GM23338 (cell line): ENCODE results near the gene GOSR2. TPM values are rescaled to one million over a fixed set of nuclear protein-coding genes. Genes with fewer than 3 reads are reported as not detected.

ENCODE experiments used
- ATAC-seq: fragments of 200-7000 bp; cut with Tn5 transposase; 3 replicates; pipeline ENCODE4 v1.9.1; 2020
- DNase-seq: peaks from one replicate; pipeline ENCODE4 v3.0.0-alpha.2; 2015; ENCODE audit warnings: low spot score
- H2AFZ ChIP-seq: fragments of 200-600 bp; sonication (generic); 2 replicates; pipeline ENCODE4 v1.8.0; 2016; ENCODE audit warnings: antibody characterized with exemption, mild to moderate bottlenecking, moderate library complexity
- H3F3A ChIP-seq: fragments of 200-600 bp; sonication (generic); replicated peaks from 2 replicates; pipeline ENCODE4 v1.8.0; 2017; ENCODE audit warnings: antibody characterized with exemption, mixed run types, low read depth
- H3K27ac ChIP-seq: fragments of 200-600 bp; sonication (generic); 2 replicates; pipeline ENCODE4 v1.6.1; 2016; ENCODE audit warnings: low read depth
- H3K27me3 ChIP-seq: fragments of 200-600 bp; sonication (generic); 2 replicates; pipeline ENCODE4 v1.8.0; 2016; ENCODE audit warnings: mild to moderate bottlenecking, mixed run types, moderate library complexity; ENCODE audit not compliant: insufficient read depth
- H3K36me3 ChIP-seq: fragments of 200-600 bp; sonication (generic); 2 replicates; pipeline ENCODE4 v1.8.0; 2016; ENCODE audit warnings: mild to moderate bottlenecking; ENCODE audit not compliant: insufficient read depth
- H3K4me1 ChIP-seq: fragments of 200-600 bp; sonication (generic); 2 replicates; pipeline ENCODE4 v1.8.0; 2016; ENCODE audit warnings: mild to moderate bottlenecking, moderate library complexity; ENCODE audit not compliant: insufficient read depth
- H3K4me2 ChIP-seq: fragments of 200-600 bp; sonication (generic); 2 replicates; pipeline ENCODE4 v1.7.1; 2017; ENCODE audit warnings: mixed run types
- H3K4me3 ChIP-seq: fragments of 200-600 bp; sonication (generic); 2 replicates; pipeline ENCODE4 v1.6.1; 2016; ENCODE audit warnings: mixed run types
- H3K79me2 ChIP-seq: fragments of 200-600 bp; sonication (generic); replicated peaks from 2 replicates; pipeline ENCODE4 v1.8.0; 2017; ENCODE audit warnings: mild to moderate bottlenecking; ENCODE audit not compliant: insufficient read depth
- H3K9me2 ChIP-seq: fragments of 200-600 bp; sonication (generic); 2 replicates; pipeline ENCODE4 v1.8.0; 2017; ENCODE audit not compliant: insufficient read depth
- H4K20me1 ChIP-seq: fragments of 200-600 bp; sonication (generic); replicated peaks from 2 replicates; pipeline ENCODE4 v1.8.0; 2017; ENCODE audit warnings: mild to moderate bottlenecking; ENCODE audit not compliant: insufficient read depth
- H3K27ac Mint-ChIP-seq: 2 replicates; pipeline ENCODE4 v1.8.0; 2020; ENCODE audit warnings: inconsistent platforms, mild to moderate bottlenecking, moderate library complexity, mixed read lengths
- H3K27me3 Mint-ChIP-seq: 3 replicates; pipeline ENCODE4 v1.8.0; 2022; ENCODE audit warnings: low read depth, mild to moderate bottlenecking, moderate library complexity, mixed read lengths, inconsistent platforms; ENCODE audit not compliant: insufficient read depth, poor library complexity
- H3K36me3 Mint-ChIP-seq: 3 replicates; pipeline ENCODE4 v1.8.0; 2021; ENCODE audit warnings: low read depth, mild to moderate bottlenecking, inconsistent platforms, moderate library complexity, mixed read lengths
- H3K4me1 Mint-ChIP-seq: 3 replicates; pipeline ENCODE4 v1.8.0; 2020; ENCODE audit warnings: mild to moderate bottlenecking, inconsistent platforms, mixed read lengths
- H3K4me3 Mint-ChIP-seq: 3 replicates; pipeline ENCODE4 v1.8.0; 2021; ENCODE audit warnings: moderate library complexity, mild to moderate bottlenecking, inconsistent platforms, mixed read lengths
- H3K9me3 Mint-ChIP-seq: 3 replicates; pipeline ENCODE4 v1.8.0; 2020; ENCODE audit warnings: moderate library complexity, mild to moderate bottlenecking, inconsistent platforms, mixed read lengths
- ETS1 ChIP-seq: IDR thresholded peaks from 2 replicates; pipeline ENCODE4 v1.6.1; 2016; ENCODE audit warnings: antibody characterized with exemption
- EZH2 ChIP-seq: fragments of 200-600 bp; sonication (generic); IDR thresholded peaks from one replicate; pipeline ENCODE4 v1.8.0; 2017; ENCODE audit warnings: antibody characterized with exemption, mild to moderate bottlenecking, low read depth; ENCODE audit not compliant: unreplicated experiment
- EZH2phosphoT487 ChIP-seq: fragments of 200-600 bp; sonication (generic); IDR thresholded peaks from one replicate; pipeline ENCODE4 v1.8.1; 2018; ENCODE audit warnings: antibody characterized with exemption; ENCODE audit not compliant: unreplicated experiment
- NANOG ChIP-seq: IDR thresholded peaks from 2 replicates; pipeline ENCODE4 v1.6.1; 2016; ENCODE audit warnings: antibody characterized with exemption, borderline replicate concordance
- POLR2AphosphoS5 ChIP-seq: IDR thresholded peaks from 2 replicates; pipeline ENCODE4 v1.6.1; 2016; ENCODE audit warnings: antibody characterized with exemption, low read depth
- STAT1 ChIP-seq: IDR thresholded peaks from one replicate; pipeline ENCODE4 v1.6.1; 2016; ENCODE audit warnings: antibody characterized with exemption; ENCODE audit not compliant: unreplicated experiment
- ZNF114 ChIP-seq: fragments of 250-450 bp; sonication (Bioruptor Pico); IDR thresholded peaks from 2 replicates; pipeline ENCODE4 v1.5.0; 2020; ENCODE audit warnings: mild to moderate bottlenecking, moderate library complexity
- ZNF331 ChIP-seq: fragments of 250-450 bp; sonication (Bioruptor Pico); IDR thresholded peaks from 2 replicates; pipeline ENCODE4 v1.5.0; 2020; ENCODE audit warnings: low read depth, mild to moderate bottlenecking, moderate library complexity
- ZNF462 ChIP-seq: fragments of 250-450 bp; sonication (Bioruptor Pico); IDR thresholded peaks from 2 replicates; pipeline ENCODE4 v1.5.0; 2020; ENCODE audit warnings: mild to moderate bottlenecking, moderate library complexity
- polyA plus RNA-seq: library from polyadenylated mRNA; unstranded; fragments of >200 nt; fragmentation: Nextera tagmentation; extraction: Ambion mirVana; gene quantifications from 2 replicates; pipeline ENCODE4 v1.2.1, GENCODE V29; 2016
- total RNA-seq: library from RNA; depleted of rRNA; stranded (reverse); fragments of >200 nt; shearing (Covaris generic); gene quantifications from 2 replicates; pipeline ENCODE4 v1.2.3, GENCODE V29; 2014
- TF ChIP-seq, protein P1 (sequence below): IDR thresholded peaks from one replicate; pipeline ENCODE4 v1.6.1; 2018; ENCODE audit warnings: antibody characterized with exemption; ENCODE audit not compliant: unreplicated experiment

GOSR2 gene
- total and polyA plus RNA-seq, 2 experiments from 2014 or later, result 33.2 to 36.2 TPM

GRCh38 chr17:46894024-46894423, 28.9 kb upstream of the GOSR2 start:
- no peak overlapping the region for H3K4me3 Mint-ChIP-seq
- no peak overlapping the region for H3K4me3 ChIP-seq
- no peak for TF ChIP-seq ZNF114
- no peak for TF ChIP-seq EZH2
- TF ChIP-seq ZNF462 (CRISPR knock-in tag), result no peak
- TF ChIP-seq, protein P1, sequence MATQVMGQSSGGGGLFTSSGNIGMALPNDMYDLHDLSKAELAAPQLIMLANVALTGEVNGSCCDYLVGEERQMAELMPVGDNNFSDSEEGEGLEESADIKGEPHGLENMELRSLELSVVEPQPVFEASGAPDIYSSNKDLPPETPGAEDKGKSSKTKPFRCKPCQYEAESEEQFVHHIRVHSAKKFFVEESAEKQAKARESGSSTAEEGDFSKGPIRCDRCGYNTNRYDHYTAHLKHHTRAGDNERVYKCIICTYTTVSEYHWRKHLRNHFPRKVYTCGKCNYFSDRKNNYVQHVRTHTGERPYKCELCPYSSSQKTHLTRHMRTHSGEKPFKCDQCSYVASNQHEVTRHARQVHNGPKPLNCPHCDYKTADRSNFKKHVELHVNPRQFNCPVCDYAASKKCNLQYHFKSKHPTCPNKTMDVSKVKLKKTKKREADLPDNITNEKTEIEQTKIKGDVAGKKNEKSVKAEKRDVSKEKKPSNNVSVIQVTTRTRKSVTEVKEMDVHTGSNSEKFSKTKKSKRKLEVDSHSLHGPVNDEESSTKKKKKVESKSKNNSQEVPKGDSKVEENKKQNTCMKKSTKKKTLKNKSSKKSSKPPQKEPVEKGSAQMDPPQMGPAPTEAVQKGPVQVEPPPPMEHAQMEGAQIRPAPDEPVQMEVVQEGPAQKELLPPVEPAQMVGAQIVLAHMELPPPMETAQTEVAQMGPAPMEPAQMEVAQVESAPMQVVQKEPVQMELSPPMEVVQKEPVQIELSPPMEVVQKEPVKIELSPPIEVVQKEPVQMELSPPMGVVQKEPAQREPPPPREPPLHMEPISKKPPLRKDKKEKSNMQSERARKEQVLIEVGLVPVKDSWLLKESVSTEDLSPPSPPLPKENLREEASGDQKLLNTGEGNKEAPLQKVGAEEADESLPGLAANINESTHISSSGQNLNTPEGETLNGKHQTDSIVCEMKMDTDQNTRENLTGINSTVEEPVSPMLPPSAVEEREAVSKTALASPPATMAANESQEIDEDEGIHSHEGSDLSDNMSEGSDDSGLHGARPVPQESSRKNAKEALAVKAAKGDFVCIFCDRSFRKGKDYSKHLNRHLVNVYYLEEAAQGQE, result no peak
- no peak for TF ChIP-seq ETS1
- TF ChIP-seq EZH2phosphoT487, result no peak
- no peak for TF ChIP-seq POLR2AphosphoS5
- no peak for TF ChIP-seq STAT1
- no peak for TF ChIP-seq ZNF331
- no peak for TF ChIP-seq NANOG
- H3K27me3 Mint-ChIP-seq, result peaks cover 6% of the 10 kb centered on the region
- 0 out of 2 replicates have a peak, but pooled peaks cover 3% of the 10 kb centered on the region for H3K9me2 ChIP-seq
- H4K20me1 ChIP-seq, result no peaks in the 10 kb centered on the region
- ATAC-seq (no peak), DNase-seq (no peak)
- H3K4me2 ChIP-seq, result no peak overlapping the region
- no peak overlapping the region for H3K27ac ChIP-seq
- H3K9me3 Mint-ChIP-seq, result peaks cover 7% of the 10 kb centered on the region; the same call in 2 of the 3 replicates
- no peak overlapping the region for H3K27ac Mint-ChIP-seq
- H3K36me3 ChIP-seq, result no peaks in the 10 kb centered on the region
- no peaks in the 10 kb centered on the region for H3K27me3 ChIP-seq
- peaks cover 8% of the 10 kb centered on the region for H3K4me1 ChIP-seq
- H3K36me3 Mint-ChIP-seq, result no peaks in the 10 kb centered on the region
- H3K79me2 ChIP-seq, result no peaks in the 10 kb centered on the region
- H3K4me1 Mint-ChIP-seq, result peaks cover 8% of the 10 kb centered on the region; the same call in 2 of the 3 replicates
- no peaks in the 10 kb centered on the region for H3F3A ChIP-seq
- peak overlapping the region; percentile 74; the same call in 1 of the 2 replicates for H2AFZ ChIP-seq
